Common myeloid progenitor, CD34-positive (primary cell): ENCODE results near the gene RASSF5.

ENCODE experiments used
- CTCF ChIA-PET: fragments of 350-600 bp; sonication (Branson Sonifier 250); formaldehyde crosslinking; loops from one replicate; lab custom pipeline; 2021; ENCODE audit warnings: antibody characterized with exemption; lab: Charles Lee
- POLR2A ChIA-PET: fragments of 350-600 bp; sonication (Branson Sonifier 250); formaldehyde crosslinking; loops from one replicate; lab custom pipeline; 2021; ENCODE audit warnings: antibody characterized with exemption; lab: Charles Lee
- DNase-seq, 3 donors: peaks; one replicate each; pipeline versions ENCODE4 v3.0.0 to v3.0.0-alpha.2; 2013
- H3K27ac ChIP-seq, 2 experiments: 1 replicate in 1 of 2; 2 replicates in 1 of 2; pipeline ENCODE4 v1.7.0; 2013; ENCODE audit warnings: inconsistent platforms in 2 of 2, low read length in 2 of 2, mild to moderate bottlenecking in 2 of 2, low read depth in 1 of 2, moderate library complexity in 1 of 2; ENCODE audit not compliant: severe bottlenecking in 2 of 2, insufficient read depth in 1 of 2, poor library complexity in 1 of 2
- H3K27me3 ChIP-seq, 5 experiments: replicated peaks in 2 of 5; 1 replicate in 3 of 5; 2 replicates in 2 of 5; pipeline versions ENCODE4 v1.6.1 to v1.7.0; 2013; ENCODE audit warnings: low read length in 4 of 5, mild to moderate bottlenecking in 2 of 5, moderate library complexity in 2 of 5, inconsistent platforms in 1 of 5; ENCODE audit not compliant: insufficient read depth in 5 of 5, control insufficient read depth in 4 of 5
- H3K36me3 ChIP-seq, 4 experiments: 1 replicate in 2 of 4; 2 replicates in 2 of 4; pipeline versions ENCODE4 v1.6.1 to v1.7.0; 2013; ENCODE audit warnings: low read length in 3 of 4, control low read depth in 1 of 4, mild to moderate bottlenecking in 1 of 4; ENCODE audit not compliant: control insufficient read depth in 4 of 4, insufficient read depth in 4 of 4
- H3K4me1 ChIP-seq, 4 experiments: 1 replicate in 3 of 4; 2 replicates in 1 of 4; pipeline versions ENCODE4 v1.6.1 to v1.7.1; 2013; ENCODE audit warnings: low read length in 3 of 4, mild to moderate bottlenecking in 3 of 4, control low read depth in 1 of 4, inconsistent platforms in 1 of 4, moderate library complexity in 1 of 4; ENCODE audit not compliant: control insufficient read depth in 4 of 4, insufficient read depth in 4 of 4; ENCODE audit errors: control extremely low read depth in 1 of 4
- H3K4me3 ChIP-seq, 7 experiments: 1 replicate in 4 of 7; 2 replicates in 3 of 7; pipeline versions ENCODE4 v1.5.1 to v1.7.0; 2013; ENCODE audit warnings: mild to moderate bottlenecking in 7 of 7, low read length in 6 of 7, moderate library complexity in 6 of 7, inconsistent platforms in 2 of 7, low read depth in 2 of 7, control low read depth in 1 of 7; ENCODE audit not compliant: insufficient read depth in 4 of 7, control insufficient read depth in 1 of 7; ENCODE audit errors: extremely low read depth in 1 of 7
- H3K9me3 ChIP-seq, 5 experiments: 1 replicate in 4 of 5; 2 replicates in 1 of 5; pipeline versions ENCODE4 v1.6.1 to v1.7.1; 2013; ENCODE audit warnings: low read length in 4 of 5, mild to moderate bottlenecking in 2 of 5, inconsistent platforms in 1 of 5, low read depth in 1 of 5, moderate library complexity in 1 of 5; ENCODE audit not compliant: control insufficient read depth in 4 of 5, insufficient read depth in 2 of 5; ENCODE audit errors: control extremely low read depth in 1 of 5
- WGBS: methylation state at CpG from one replicate; pipeline ENCODE4 v1.1.5; 2013; ENCODE audit not compliant: insufficient coverage; 5-methylcytosine and 5-hydroxymethylcytosine counted together

The RASSF5 gene

GRCh38 chr1:206590025-206590758 lies 82.9 kb downstream of the RASSF5 start:
- no peaks in the 10 kb centered on the region for H3K4me1 ChIP-seq
- H3K36me3 ChIP-seq: peaks cover 21 to 97% (median 74%) of the 10 kb centered on the region in 4 experiments
- CTCF ChIA-PET: interaction anchor here (1.2 to 19.1 kb wide), 4 partner anchors 7 to 96 kb away, joined by 3 to 395 read pairs (median 16); no protein-coding TSS in a partner anchor
- H3K9me3 ChIP-seq: no peaks in the 10 kb centered on the region
- peak overlapping the region in 1 of 2 experiments; percentile 1 for H3K27ac ChIP-seq
- no peaks in the 10 kb centered on the region for H3K27me3 ChIP-seq
- no peak overlapping the region for H3K4me3 ChIP-seq
- POLR2A ChIA-PET: no interaction called here
- WGBS: 96% methylated on average over 3 of the region's 8 CpGs
- peak in 1 of 3 donors; percentile 30 for DNase-seq

- Histone ChIP-seq H3K4me1 (no peaks in the 10 kb centered on the region), H3K4me3 (no peak overlapping the region), H3K27me3 (no peaks in the 10 kb centered on the region), H3K9me3 (no peaks in the 10 kb centered on the region), H3K27ac (no peak overlapping the region), H3K36me3 (peaks cover 26 to 97% (median 75%) of the 10 kb centered on the region in 4 experiments)
- 100% methylated on average over 3 of the region's 5 CpGs for WGBS
- POLR2A ChIA-PET: no interaction called here
- CTCF ChIA-PET: interaction anchor here (0.6 to 5.4 kb wide), 17 partner anchors 8 to 392 kb away, joined by 3 to 27 read pairs (median 4); partner anchors contain the start of gene RASSF5
- DNase-seq: no peak
Observed at GRCh38 chr1:206591226-206591625, 83.9 kb downstream of the RASSF5 start.

DNA sequence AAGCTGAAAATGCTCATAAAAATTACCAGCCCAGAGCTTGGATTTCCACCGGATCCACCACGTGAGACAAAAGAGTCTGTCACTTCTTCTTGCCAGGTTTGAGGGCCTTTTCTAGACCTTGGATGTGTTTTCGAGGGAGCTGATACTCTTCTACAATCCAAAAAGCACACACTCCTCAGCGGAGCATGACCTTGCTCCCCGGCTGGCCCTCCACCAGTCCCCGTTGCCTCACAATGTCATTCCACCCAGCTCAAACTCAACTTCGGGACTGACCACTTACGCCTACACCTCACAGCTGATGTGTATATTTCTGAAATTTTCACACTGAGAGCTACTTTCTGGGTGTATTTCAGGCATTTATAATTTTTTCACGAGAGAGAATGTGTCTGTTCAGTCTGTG lies 84.4 kb downstream of the RASSF5 start:
- POLR2A ChIA-PET: no interaction called here
- CTCF ChIA-PET: interaction anchor here (0.7 to 5.4 kb wide), 17 partner anchors 8 to 391 kb away, joined by 3 to 27 read pairs (median 4); partner anchors contain the start of gene RASSF5
- H3K27me3 ChIP-seq: no peaks in the 10 kb centered on the region
- H3K4me1 ChIP-seq: no peaks in the 10 kb centered on the region
- H3K36me3 ChIP-seq: peaks cover 26 to 97% (median 71%) of the 10 kb centered on the region in 4 experiments
- H3K9me3 ChIP-seq: no peaks in the 10 kb centered on the region
- H3K27ac ChIP-seq: no peak overlapping the region
- no peak for DNase-seq
- 96% methylated on average over 9 of the region's 9 CpGs for WGBS
- no peak overlapping the region for H3K4me3 ChIP-seq

GRCh38 chr1:206593351-206593925 lies 86.1 kb downstream of the RASSF5 start:
- H3K27ac ChIP-seq: no peak overlapping the region
- no peaks in the 10 kb centered on the region for H3K9me3 ChIP-seq
- POLR2A ChIA-PET: interaction anchor here (0.7 kb wide), 1 partner anchor 205 kb away, joined by 3 read pairs; no protein-coding TSS in a partner anchor
- H3K27me3 ChIP-seq: no peaks in the 10 kb centered on the region
- no peak overlapping the region for H3K4me3 ChIP-seq
- CTCF ChIA-PET: interaction anchor here (0.6 to 5.4 kb wide), 11 partner anchors 10 to 140 kb away, joined by 3 to 27 read pairs (median 4); no protein-coding TSS in a partner anchor
- peaks cover 28 to 91% (median 63%) of the 10 kb centered on the region in 4 experiments for H3K36me3 ChIP-seq
- no peak for DNase-seq
- no peaks in the 10 kb centered on the region for H3K4me1 ChIP-seq
- 100% methylated on average over 5 of the region's 7 CpGs for WGBS

GRCh38 chr1:206595581-206596318 lies 88.4 kb downstream of the RASSF5 start:
- no peaks in the 10 kb centered on the region for H3K4me1 ChIP-seq
- POLR2A ChIA-PET: no interaction called here
- no peak for DNase-seq
- H3K9me3 ChIP-seq: no peaks in the 10 kb centered on the region
- H3K36me3 ChIP-seq: peaks cover 30 to 92% (median 66%) of the 10 kb centered on the region in 4 experiments
- CTCF ChIA-PET: interaction anchor here (0.6 to 5.4 kb wide), 3 partner anchors 12 to 26 kb away, joined by 3 to 27 read pairs (median 5); no protein-coding TSS in a partner anchor
- no peak overlapping the region for H3K4me3 ChIP-seq
- no peak overlapping the region for H3K27ac ChIP-seq
- no peaks in the 10 kb centered on the region for H3K27me3 ChIP-seq
- 100% methylated on average over 5 of the region's 7 CpGs for WGBS

GRCh38 chr1:206596319-206596666 lies 89.0 kb downstream of the RASSF5 start:
- Histone ChIP-seq H3K9me3 (no peaks in the 10 kb centered on the region), H3K4me1 (no peaks in the 10 kb centered on the region), H3K27me3 (no peaks in the 10 kb centered on the region), H3K27ac (no peak overlapping the region), H3K4me3 (no peak overlapping the region), H3K36me3 (peaks cover 30 to 92% (median 62%) of the 10 kb centered on the region in 4 experiments)
- ChIA-PET CTCF (interaction anchor here (0.6 to 1.3 kb wide), 2 partner anchors 14 to 26 kb away, joined by 4 to 5 read pairs; no protein-coding TSS in a partner anchor), POLR2A (no interaction called here)
- no CpG with 5 or more reads among the region's 1 CpG for WGBS
- no peak for DNase-seq
